Effector memory CD8-positive, alpha-beta T cell (primary cell): ENCODE results near the gene INPP5B.

Experiments used
- ATAC-seq: fragments of 150-1000 bp; cut with Tn5 transposase; replicated peaks from 2 replicates; pipeline ENCODE4 v1.10.0; 2021; ENCODE audit warnings: mild to moderate bottlenecking, moderate library complexity
- DNase-seq, 3 experiments: peaks; one replicate each; pipeline ENCODE4 v3.0.0; 2021
- H3K27ac Mint-ChIP-seq, 2 donors: one replicate each; pipeline ENCODE4 v1.8.0; 2022; ENCODE audit warnings: mild to moderate bottlenecking in 2 of 2, mixed read lengths in 2 of 2, moderate library complexity in 2 of 2
- H3K27me3 Mint-ChIP-seq, 2 donors: one replicate each; pipeline ENCODE4 v1.8.0; 2022; ENCODE audit warnings: mixed read lengths in 2 of 2
- H3K36me3 Mint-ChIP-seq: one replicate; pipeline ENCODE4 v1.8.0; 2022; ENCODE audit warnings: mild to moderate bottlenecking, moderate library complexity, mixed read lengths; ENCODE audit not compliant: insufficient read depth
- H3K4me1 Mint-ChIP-seq, 2 donors: one replicate each; pipeline ENCODE4 v1.8.0; 2022; ENCODE audit warnings: low read depth in 2 of 2, mixed read lengths in 2 of 2
- H3K4me3 Mint-ChIP-seq, 2 donors: one replicate each; pipeline ENCODE4 v1.8.0; 2022; ENCODE audit warnings: mild to moderate bottlenecking in 2 of 2, mixed read lengths in 2 of 2, moderate library complexity in 2 of 2
- H3K9me3 Mint-ChIP-seq, 2 donors: one replicate each; pipeline ENCODE4 v1.8.0; 2022; ENCODE audit warnings: mixed read lengths in 2 of 2

INPP5B gene

DNA sequence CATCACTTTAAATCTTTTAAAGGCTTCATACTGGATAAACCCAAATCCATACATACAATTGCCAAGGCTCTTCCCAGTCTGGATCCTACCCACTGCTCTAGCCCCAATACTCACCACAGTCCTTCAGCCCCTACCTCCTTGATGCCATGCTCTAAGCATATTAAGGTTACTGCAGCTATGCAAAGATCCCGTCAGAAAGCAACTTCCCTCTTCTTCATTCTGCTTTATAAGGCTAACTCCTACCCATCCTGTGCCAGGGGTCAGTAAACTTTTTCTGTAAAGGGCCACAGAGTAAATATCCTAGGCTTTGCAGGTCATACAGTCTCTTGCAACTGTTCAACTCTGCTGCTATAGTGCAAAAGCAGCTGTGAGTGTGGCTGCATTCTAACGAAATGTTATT lies 53.2 kb downstream of the INPP5B start:
- DNase-seq, result no peak
- Mint-ChIP-seq H3K36me3 (peaks cover 15% of the 10 kb centered on the region), H3K4me3 (no peak overlapping the region), H3K27ac (peak overlapping the region in 1 of 2 donors; percentile 27), H3K4me1 (peaks cover 0 to 4% of the 10 kb centered on the region in 2 donors), H3K9me3 (no peaks in the 10 kb centered on the region), H3K27me3 (no peaks in the 10 kb centered on the region)
- no peak for ATAC-seq

DNA sequence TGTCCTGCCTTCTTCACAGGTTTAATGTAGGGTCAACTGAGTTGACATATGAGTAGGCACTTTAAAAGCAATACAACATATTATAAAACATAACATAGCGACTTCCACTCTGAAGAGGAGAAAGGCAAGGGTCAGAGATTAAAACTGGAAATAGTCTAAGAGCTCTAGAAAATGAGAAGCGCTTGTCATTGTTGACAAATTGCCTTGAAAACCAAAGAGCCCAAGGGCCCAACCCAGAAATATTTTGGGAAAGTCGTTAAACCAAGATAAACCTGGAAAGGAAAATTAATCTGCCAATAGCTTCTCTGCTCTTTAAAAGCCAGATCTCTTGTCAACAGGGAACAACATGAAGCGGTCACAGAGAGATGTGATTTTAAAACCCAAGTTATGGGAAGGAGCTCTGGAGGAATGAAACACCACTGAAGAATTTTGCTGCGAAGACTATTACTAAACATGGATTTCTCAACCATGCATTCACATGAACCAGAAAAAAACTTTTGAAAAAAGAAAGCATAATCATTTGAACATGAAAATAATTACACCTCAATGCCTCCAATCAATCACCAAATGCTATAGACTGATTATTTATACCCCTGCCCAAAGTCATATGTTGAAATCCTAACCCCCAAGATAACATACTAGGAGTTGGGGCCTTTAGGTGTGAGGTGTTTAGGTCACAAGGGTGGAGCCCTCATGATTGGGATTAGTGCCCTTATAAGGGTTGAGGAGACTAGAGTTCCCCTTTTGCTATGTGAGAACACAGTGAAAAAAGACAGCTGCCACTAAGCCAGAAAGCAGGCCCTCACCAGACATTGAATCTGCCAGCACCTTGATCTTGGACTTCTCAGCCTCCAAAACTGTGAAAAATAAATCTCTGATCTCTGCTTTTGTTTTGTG lies 54.5 kb downstream of the INPP5B start:
- peaks cover 25% of the 10 kb centered on the region for H3K36me3 Mint-ChIP-seq
- no peak overlapping the region for H3K4me3 Mint-ChIP-seq
- no peak for DNase-seq
- H3K27ac Mint-ChIP-seq, result peak overlapping the region in 1 of 2 donors; percentile 27
- ATAC-seq, result no peak
- no peaks in the 10 kb centered on the region for H3K27me3 Mint-ChIP-seq
- no peaks in the 10 kb centered on the region for H3K9me3 Mint-ChIP-seq
- peaks cover 0 to 4% of the 10 kb centered on the region in 2 donors for H3K4me1 Mint-ChIP-seq

DNA sequence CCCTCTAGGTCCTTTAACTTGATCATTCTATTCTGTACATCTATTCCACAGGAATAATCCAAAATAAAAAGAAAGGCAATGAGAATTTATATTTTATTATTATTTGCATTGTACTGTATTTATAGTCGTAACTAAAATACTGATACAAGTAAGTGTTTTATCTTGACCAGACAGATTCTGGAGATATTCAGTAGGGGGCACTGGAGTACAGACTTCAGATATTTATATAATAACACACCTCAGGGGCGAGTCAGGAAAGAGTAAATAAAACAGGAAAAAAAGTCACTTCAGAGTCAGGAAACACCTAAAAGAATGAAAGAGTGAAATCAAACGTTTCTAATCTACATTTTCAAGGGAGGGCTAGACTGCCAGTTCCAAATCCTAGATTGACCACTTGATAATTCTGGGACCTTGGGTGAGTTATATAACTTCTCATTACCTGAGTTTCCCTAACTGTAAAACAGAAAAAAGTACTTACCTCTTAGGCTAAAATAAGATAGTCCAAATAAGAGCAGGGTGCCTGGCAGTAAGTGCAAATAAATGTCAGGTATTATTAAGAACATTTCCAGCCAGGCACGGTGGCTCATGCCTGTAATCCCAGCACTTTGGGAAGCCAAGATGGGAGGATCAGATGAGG lies 56.4 kb downstream of the INPP5B start:
- peak overlapping the region in 1 of 2 donors; percentile 81 for H3K27ac Mint-ChIP-seq
- DNase-seq (peak in 2 of 3 experiments; percentile 4 to 6), ATAC-seq (peak; percentile 48)
- H3K4me3 Mint-ChIP-seq, result no peak overlapping the region
- peaks cover 0 to 4% of the 10 kb centered on the region in 2 donors for H3K4me1 Mint-ChIP-seq
- H3K9me3 Mint-ChIP-seq, result no peaks in the 10 kb centered on the region
- peaks cover 44% of the 10 kb centered on the region for H3K36me3 Mint-ChIP-seq
- no peaks in the 10 kb centered on the region for H3K27me3 Mint-ChIP-seq

DNA sequence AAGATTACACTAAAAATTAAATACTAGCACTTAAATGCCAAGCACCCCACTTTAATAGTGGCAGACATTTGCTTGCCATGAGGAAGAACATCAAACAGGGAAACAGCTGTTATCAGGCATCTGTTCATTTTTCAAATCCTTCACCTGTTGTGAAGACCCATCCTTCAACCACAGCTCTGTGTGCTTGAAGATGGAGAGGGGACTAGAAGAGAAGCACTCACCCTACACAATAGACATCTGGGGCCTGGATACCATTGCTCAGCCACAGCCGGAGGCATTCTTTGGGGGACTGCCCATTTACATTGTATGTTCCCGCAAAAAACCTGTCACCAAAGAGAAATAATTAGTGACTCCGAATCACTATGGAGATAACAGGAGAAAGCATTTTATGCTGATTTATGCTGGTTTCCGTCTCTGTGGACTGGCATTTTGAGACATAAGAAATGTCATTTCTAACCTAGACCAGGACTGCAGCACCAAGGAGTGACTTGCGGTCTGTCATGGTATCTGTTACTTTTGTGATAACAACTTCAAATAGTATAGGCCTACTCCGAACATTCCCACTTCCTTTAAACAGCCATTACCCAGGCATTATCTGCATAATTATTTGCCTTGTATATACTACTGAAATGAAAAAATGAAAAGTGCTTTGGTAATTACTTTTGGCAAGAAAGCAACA lies 58.7 kb downstream of the INPP5B start:
- Mint-ChIP-seq H3K27me3 (no peaks in the 10 kb centered on the region), H3K4me3 (no peak overlapping the region), H3K36me3 (peaks cover 61% of the 10 kb centered on the region), H3K27ac (no peak overlapping the region), H3K9me3 (no peaks in the 10 kb centered on the region), H3K4me1 (no peaks in the 10 kb centered on the region)
- no peak for ATAC-seq
- no peak for DNase-seq

DNA sequence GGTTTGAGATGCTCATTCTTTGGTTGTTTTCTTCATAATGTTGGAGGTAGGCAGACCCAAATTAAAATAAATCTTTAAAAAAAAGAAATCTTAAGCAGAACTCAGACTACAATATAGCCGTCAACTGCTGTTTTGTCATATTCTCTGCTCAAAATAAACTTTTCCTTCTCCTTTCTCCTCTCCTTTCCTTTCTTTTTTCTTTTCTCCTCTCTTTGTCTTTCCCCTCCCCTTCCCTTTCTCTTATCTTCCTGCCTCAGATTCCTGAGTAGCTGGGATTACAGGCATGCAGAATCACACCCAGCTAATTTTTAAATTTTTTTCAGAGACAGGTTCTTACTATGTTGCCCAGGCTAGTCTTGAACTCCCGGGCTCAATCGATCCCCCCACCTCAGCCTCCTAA lies 62.7 kb downstream of the INPP5B start:
- no peak overlapping the region for H3K4me3 Mint-ChIP-seq
- DNase-seq (no peak), ATAC-seq (no peak)

DNA sequence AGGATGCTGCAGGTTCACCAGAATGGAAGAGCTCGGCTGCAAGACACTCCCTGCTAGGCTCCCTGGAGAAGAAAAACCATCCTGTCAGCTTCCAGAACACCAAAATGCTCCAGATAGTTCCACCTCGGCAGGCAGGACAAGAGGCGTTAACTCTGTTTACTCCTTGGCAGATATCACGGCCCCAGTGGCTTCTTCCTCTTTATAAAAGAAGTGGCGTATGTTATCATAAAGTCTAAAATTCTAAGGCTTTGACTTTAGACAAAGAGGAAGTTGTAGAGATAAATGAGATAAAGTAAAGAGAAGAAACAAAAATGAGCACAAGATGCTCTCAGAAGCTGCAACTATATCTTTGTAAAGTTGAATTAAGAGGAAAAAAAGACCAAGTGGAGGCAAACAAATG lies 63.2 kb downstream of the INPP5B start:
- H3K36me3 Mint-ChIP-seq, result peaks cover 71% of the 10 kb centered on the region
- no peak for DNase-seq
- H3K4me3 Mint-ChIP-seq, result no peak overlapping the region
- H3K9me3 Mint-ChIP-seq, result no peaks in the 10 kb centered on the region
- ATAC-seq, result no peak
- H3K4me1 Mint-ChIP-seq, result no peaks in the 10 kb centered on the region
- H3K27ac Mint-ChIP-seq, result peak overlapping the region in 1 of 2 donors; percentile 71
- no peaks in the 10 kb centered on the region for H3K27me3 Mint-ChIP-seq

More for the DNA sequence above, 62.7 kb downstream of the INPP5B start:
- Mint-ChIP-seq H3K4me1 (no peaks in the 10 kb centered on the region), H3K27me3 (no peaks in the 10 kb centered on the region), H3K36me3 (peaks cover 75% of the 10 kb centered on the region), H3K9me3 (no peaks in the 10 kb centered on the region), H3K27ac (no peak overlapping the region)

DNA sequence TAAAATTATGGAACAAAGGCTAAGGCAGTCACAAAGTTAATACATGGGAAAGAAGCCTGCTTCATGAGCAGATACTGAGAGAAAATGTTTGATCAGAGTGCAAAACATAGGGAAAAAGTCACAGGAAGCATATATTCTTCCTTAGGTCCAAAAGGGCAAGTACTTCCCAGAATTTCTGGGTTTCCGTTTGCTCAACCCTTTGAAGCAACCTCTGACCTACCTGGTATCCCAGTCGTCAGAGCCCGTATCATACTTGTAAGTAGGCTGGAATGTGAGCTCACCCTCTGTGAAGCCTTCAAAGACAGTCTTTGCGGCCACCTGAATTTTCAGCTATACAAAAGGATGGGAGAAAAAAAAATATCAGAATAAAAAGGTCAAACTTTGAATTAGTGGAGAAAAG lies 67.0 kb downstream of the INPP5B start:
- H3K9me3 Mint-ChIP-seq, result no peaks in the 10 kb centered on the region

DNA sequence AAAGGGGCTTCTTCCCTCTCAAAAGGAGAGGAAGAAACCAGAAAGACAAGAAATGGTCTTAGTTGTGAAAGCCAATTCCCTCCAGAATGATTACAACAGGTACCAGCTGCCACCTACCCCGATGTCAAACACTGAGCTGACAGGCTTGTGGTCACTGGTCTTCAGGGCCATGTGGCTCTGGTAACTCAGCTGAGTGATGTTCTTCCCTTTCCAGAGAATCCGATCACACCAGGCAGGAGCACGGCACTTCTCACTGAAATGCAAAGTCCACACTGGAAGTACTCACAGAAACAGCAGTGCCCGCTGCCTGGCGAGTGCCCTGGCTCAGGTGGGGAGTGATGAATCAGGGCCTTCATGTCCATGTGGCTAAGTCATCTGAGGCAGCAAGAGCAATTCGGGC lies 68.8 kb downstream of the INPP5B start:
- no peaks in the 10 kb centered on the region for H3K4me1 Mint-ChIP-seq

More for the DNA sequence above, 67.0 kb downstream of the INPP5B start:
- Mint-ChIP-seq H3K36me3 (peaks cover 69% of the 10 kb centered on the region), H3K27me3 (no peaks in the 10 kb centered on the region), H3K27ac (no peak overlapping the region), H3K4me3 (no peak overlapping the region), H3K4me1 (no peaks in the 10 kb centered on the region)
- ATAC-seq (no peak), DNase-seq (no peak)

DNA sequence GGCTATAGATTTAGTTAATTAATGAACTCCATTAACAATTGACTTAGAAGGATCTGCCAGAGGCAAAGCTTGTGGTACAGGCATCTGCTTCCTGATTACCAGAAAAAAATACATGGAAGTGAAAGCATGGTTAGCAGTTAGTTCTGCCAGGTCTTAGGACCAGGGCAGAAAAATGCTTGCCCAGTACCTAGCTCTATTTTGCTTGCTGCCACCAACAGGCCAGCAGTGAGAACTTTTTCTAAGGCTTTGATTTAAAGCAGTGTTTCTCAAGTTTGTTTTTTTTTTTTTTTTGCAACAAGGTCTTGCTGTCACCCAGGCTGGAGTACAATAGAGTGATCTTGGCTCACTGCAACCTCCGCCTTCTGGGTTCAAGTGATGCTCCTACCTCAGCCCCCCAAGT lies 71.0 kb downstream of the INPP5B start:
- H3K36me3 Mint-ChIP-seq, result peaks cover 74% of the 10 kb centered on the region
- no peaks in the 10 kb centered on the region for H3K9me3 Mint-ChIP-seq
- no peak overlapping the region for H3K27ac Mint-ChIP-seq
- no peaks in the 10 kb centered on the region for H3K27me3 Mint-ChIP-seq
- no peak for DNase-seq
- no peak for ATAC-seq
- H3K4me1 Mint-ChIP-seq, result no peaks in the 10 kb centered on the region
- H3K4me3 Mint-ChIP-seq, result no peak overlapping the region

More for the DNA sequence above, 68.8 kb downstream of the INPP5B start:
- no peaks in the 10 kb centered on the region for H3K27me3 Mint-ChIP-seq
- ATAC-seq, result no peak
- H3K27ac Mint-ChIP-seq, result no peak overlapping the region
- no peaks in the 10 kb centered on the region for H3K9me3 Mint-ChIP-seq
- DNase-seq, result no peak
- H3K36me3 Mint-ChIP-seq, result peaks cover 70% of the 10 kb centered on the region
- H3K4me3 Mint-ChIP-seq, result no peak overlapping the region

DNA sequence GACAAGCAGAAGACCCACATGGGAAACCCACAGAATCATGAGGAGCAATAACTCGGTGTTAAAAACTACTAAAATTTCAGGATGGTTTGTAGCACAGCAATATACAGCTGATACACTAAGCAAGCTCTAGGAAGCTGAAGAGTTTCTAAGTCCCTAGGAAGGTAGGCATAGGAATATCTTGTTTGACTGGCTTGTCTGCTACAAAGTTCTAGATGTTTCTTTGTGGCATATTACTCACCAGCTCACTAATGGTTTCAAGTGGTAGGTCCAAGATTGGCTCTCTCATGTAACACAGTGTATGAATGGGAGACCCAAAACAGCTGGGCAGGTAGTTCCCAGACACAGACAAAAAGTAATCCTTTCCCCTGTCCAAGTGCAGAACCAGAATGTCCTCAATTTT lies 74.2 kb downstream of the INPP5B start:
- Mint-ChIP-seq H3K4me1 (no peaks in the 10 kb centered on the region), H3K27ac (peak overlapping the region in 1 of 2 donors; percentile 60), H3K36me3 (peaks cover 94% of the 10 kb centered on the region), H3K27me3 (no peaks in the 10 kb centered on the region), H3K4me3 (no peak overlapping the region), H3K9me3 (no peaks in the 10 kb centered on the region)
- no peak for DNase-seq
- ATAC-seq, result no peak

DNA sequence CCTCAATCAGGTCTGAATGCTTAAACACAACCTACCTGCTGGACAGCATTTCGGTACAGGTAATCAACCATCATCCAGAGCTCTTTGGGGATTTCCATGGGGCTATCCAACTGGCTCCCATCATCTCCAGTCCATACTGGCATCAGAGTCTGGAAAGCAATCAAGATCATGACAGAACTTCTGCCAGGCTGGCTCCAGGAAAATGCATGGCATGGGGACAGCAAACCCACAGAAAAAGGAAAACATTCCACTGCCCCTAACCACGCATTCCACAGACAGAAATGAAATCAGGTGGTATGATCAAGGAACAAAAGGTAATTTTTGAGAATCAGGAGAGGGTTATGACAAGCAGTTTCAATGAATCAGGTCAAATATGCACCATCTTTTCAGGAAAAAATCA lies 78.4 kb downstream of the INPP5B start:
- Mint-ChIP-seq H3K27ac (peak overlapping the region in 1 of 2 donors; percentile 62), H3K36me3 (peaks cover 82% of the 10 kb centered on the region), H3K9me3 (no peaks in the 10 kb centered on the region), H3K27me3 (no peaks in the 10 kb centered on the region), H3K4me1 (no peaks in the 10 kb centered on the region), H3K4me3 (no peak overlapping the region)
- DNase-seq, result no peak
- no peak for ATAC-seq

DNA sequence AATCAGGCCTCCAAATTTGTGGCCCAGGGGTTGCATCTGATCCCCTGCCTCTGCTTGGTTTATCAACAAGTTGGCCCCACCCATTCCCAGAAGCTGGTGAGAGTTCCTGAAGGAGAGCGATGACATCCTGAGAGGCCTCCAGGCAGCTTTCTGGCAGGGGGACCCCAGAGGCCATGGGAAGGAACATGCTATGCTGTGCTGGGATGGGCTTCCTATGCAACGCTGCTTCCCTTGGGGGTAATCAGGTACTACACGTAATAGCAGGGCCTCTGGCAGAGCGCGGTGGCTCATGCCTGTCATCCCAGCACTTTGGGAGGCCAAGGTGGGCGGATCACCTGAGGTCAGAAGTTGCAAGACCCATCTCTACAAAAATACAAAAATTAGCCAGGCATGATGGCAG lies 79.1 kb downstream of the INPP5B start:
- no peak overlapping the region for H3K27ac Mint-ChIP-seq
- H3K4me1 Mint-ChIP-seq, result no peaks in the 10 kb centered on the region
- DNase-seq (no peak), ATAC-seq (no peak)
- no peaks in the 10 kb centered on the region for H3K27me3 Mint-ChIP-seq
- peaks cover 77% of the 10 kb centered on the region for H3K36me3 Mint-ChIP-seq
- H3K4me3 Mint-ChIP-seq, result no peak overlapping the region
- H3K9me3 Mint-ChIP-seq, result no peaks in the 10 kb centered on the region

DNA sequence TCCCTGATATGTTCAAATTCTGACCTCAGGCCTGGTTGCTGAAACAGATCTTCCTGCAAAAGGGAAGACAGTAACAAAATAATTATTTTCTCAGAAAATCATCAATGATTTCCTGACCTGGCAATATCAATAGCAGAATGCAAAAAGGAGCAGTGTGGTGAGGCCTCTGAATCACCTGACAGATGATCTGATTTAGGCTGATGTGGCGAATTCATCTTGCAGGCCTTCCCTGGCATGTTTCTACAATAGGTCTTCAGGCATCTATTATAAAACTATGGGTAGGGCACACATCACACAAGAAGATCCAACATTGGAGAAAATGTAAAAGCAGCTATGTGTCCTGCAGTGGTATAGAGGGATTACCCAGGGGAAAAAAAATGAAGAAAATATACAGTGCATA lies 80.4 kb downstream of the INPP5B start:
- no peak for ATAC-seq
- Mint-ChIP-seq H3K36me3 (peaks cover 65% of the 10 kb centered on the region), H3K9me3 (no peaks in the 10 kb centered on the region), H3K27ac (no peak overlapping the region), H3K27me3 (no peaks in the 10 kb centered on the region), H3K4me3 (no peak overlapping the region), H3K4me1 (no peaks in the 10 kb centered on the region)
- no peak for DNase-seq
